ENCODE measurements around the gene CDH12.
"Not testable (repeated sequence)": the region's sequence is repeated elsewhere in the genome, so short reads cannot be mapped to it uniquely, and the experiment has no call there.

The CDH12 gene

GRCh38 chr5:22044229-22044628 is 808.9 kb downstream of the CDH12 start:
- no peak for DNase-seq

GRCh38 chr5:22036061-22036460 is 817.1 kb downstream of the CDH12 start:
- no peak for DNase-seq

GRCh38 chr5:22033066-22033465 is 820.1 kb downstream of the CDH12 start:
- no peak for DNase-seq

GRCh38 chr5:22023784-22024183 is 829.4 kb downstream of the CDH12 start:
- DNase-seq: no peak

GRCh38 chr5:22012893-22013292 is 840.3 kb downstream of the CDH12 start:
- DNase-seq: not testable (repeated sequence)

- not testable (repeated sequence) for DNase-seq
These were observed 842.3 kb downstream of the CDH12 start for GRCh38 chr5:22010808-22011207.

- not testable (repeated sequence) for DNase-seq
These were observed 852.0 kb downstream of the CDH12 start for GRCh38 chr5:22001097-22001496.

GRCh38 chr5:21985799-21986198 is 867.3 kb downstream of the CDH12 start:
- DNase-seq: not testable (repeated sequence)

GRCh38 chr5:21951571-21951970 is 901.6 kb downstream of the CDH12 start:
- DNase-seq: not testable (repeated sequence)

GRCh38 chr5:21931116-21931515 is 922.0 kb downstream of the CDH12 start:
- DNase-seq: no peak

- DNase-seq: peak in 4 of 56 donors; percentile 0 to 21 (median 2)
These were observed 933.6 kb downstream of the CDH12 start for GRCh38 chr5:21919414-21920022.

- DNase-seq: no peak
These were observed 934.7 kb downstream of the CDH12 start for GRCh38 chr5:21918451-21918850.

- DNase-seq: no peak
These were observed 942.4 kb downstream of the CDH12 start for GRCh38 chr5:21910731-21911130.

- no peak for DNase-seq
These were observed 957.3 kb downstream of the CDH12 start for GRCh38 chr5:21895766-21896350.

- DNase-seq: no peak
These were observed 960.0 kb downstream of the CDH12 start for GRCh38 chr5:21893161-21893560.

GRCh38 chr5:21889581-21889980 is 963.6 kb downstream of the CDH12 start:
- no peak for DNase-seq

- DNase-seq: no peak
These were observed 970.9 kb downstream of the CDH12 start for GRCh38 chr5:21882074-21882745.

- no peak for DNase-seq
These were observed 973.0 kb downstream of the CDH12 start for GRCh38 chr5:21880164-21880563.

GRCh38 chr5:21862986-21863385 is 990.2 kb downstream of the CDH12 start:
- no peak for DNase-seq

GRCh38 chr5:21858441-21858840 is 994.7 kb downstream of the CDH12 start:
- DNase-seq: no peak

- DNase-seq: no peak
These were observed 996.2 kb downstream of the CDH12 start for GRCh38 chr5:21856987-21857386.

- no peak for DNase-seq
These were observed 1005.8 kb downstream of the CDH12 start for GRCh38 chr5:21847300-21847699.

GRCh38 chr5:21844960-21845359 is 1008.2 kb downstream of the CDH12 start:
- no peak for DNase-seq

Measured in nucleus accumbens (tissue), 56 donors.